SU-DHL-6 (cell line): ENCODE data around the gene DUXA.
"Not testable (repeated sequence)": the region's sequence is repeated elsewhere in the genome, so short reads cannot be mapped to it uniquely, and the experiment has no call there.

ENCODE experiments used
- H2AFZ ChIP-seq: fragments of 200-600 bp; sonication (generic); 2 replicates; pipeline ENCODE4 v1.6.1; 2014; ENCODE audit warnings: low read depth, mild to moderate bottlenecking, moderate library complexity, mixed read lengths, antibody characterized with exemption, low read length; ENCODE audit not compliant: severe bottlenecking
- H3F3A ChIP-seq: fragments of 200-600 bp; shearing (Covaris generic); 2 replicates; pipeline ENCODE4 v1.6.0; 2016; ENCODE audit warnings: antibody characterized with exemption, mild to moderate bottlenecking; ENCODE audit not compliant: insufficient read depth
- H3K27ac ChIP-seq: fragments of 200-600 bp; sonication (generic); 2 replicates; pipeline ENCODE4 v1.5.1; 2016; ENCODE audit warnings: low read depth, mild to moderate bottlenecking, low read length, moderate library complexity, mixed read lengths
- H3K27me3 ChIP-seq: fragments of 200-600 bp; sonication (generic), shearing (Covaris generic); 2 replicates; pipeline ENCODE4 v1.6.0; 2014; ENCODE audit warnings: mild to moderate bottlenecking, low read length
- H3K36me3 ChIP-seq: fragments of 200-600 bp; sonication (generic); 2 replicates; pipeline ENCODE4 v1.6.1; 2014; ENCODE audit warnings: mild to moderate bottlenecking, low read length, mixed read lengths
- H3K4me2 ChIP-seq: fragments of 300-600, 200-600 bp; shearing (Covaris generic), sonication (generic); 2 replicates; pipeline ENCODE4 v1.6.0; 2014; ENCODE audit warnings: low read length, low read depth, mild to moderate bottlenecking; ENCODE audit not compliant: poor library complexity, severe bottlenecking
- H3K4me3 ChIP-seq: fragments of 200-600 bp; sonication (generic); 2 replicates; pipeline ENCODE4 v1.5.1; 2014; ENCODE audit warnings: antibody characterized with exemption, low read length, mild to moderate bottlenecking, mixed read lengths; ENCODE audit not compliant: insufficient read depth, poor library complexity, severe bottlenecking
- H3K79me2 ChIP-seq: fragments of 200-600 bp; sonication (generic); 2 replicates; pipeline ENCODE4 v1.6.1; 2014; ENCODE audit warnings: mild to moderate bottlenecking, low read length, moderate library complexity; ENCODE audit not compliant: insufficient read depth
- H3K9ac ChIP-seq: fragments of 200-600 bp; sonication (generic); 2 replicates; pipeline ENCODE4 v1.7.0; 2014; ENCODE audit warnings: mild to moderate bottlenecking, low read length
- H3K9me2 ChIP-seq: fragments of 200-600 bp; sonication (generic); replicated peaks from 2 replicates; pipeline ENCODE4 v1.6.1; 2014; ENCODE audit warnings: low read length; ENCODE audit not compliant: insufficient read depth
- H3K9me3 ChIP-seq: fragments of 200-600 bp; sonication (generic); 2 replicates; pipeline ENCODE4 v1.6.1; 2014; ENCODE audit warnings: low read length, mixed read lengths; ENCODE audit not compliant: insufficient read depth
- H4K20me1 ChIP-seq: fragments of 200-600 bp; sonication (generic); 2 replicates; pipeline ENCODE4 v1.6.1; 2014; ENCODE audit warnings: low read depth, mild to moderate bottlenecking, antibody characterized with exemption, low read length, moderate library complexity, mixed read lengths
- CTCF ChIP-seq: fragments of 200-600 bp; sonication (generic); IDR thresholded peaks from one replicate; pipeline ENCODE4 v1.5.1; 2017; ENCODE audit warnings: antibody characterized with exemption, mild to moderate bottlenecking, low read length, moderate library complexity; ENCODE audit not compliant: insufficient read depth, poor library complexity, severe bottlenecking
- EZH2phosphoT487 ChIP-seq: fragments of 200-600 bp; sonication (generic), shearing (Covaris generic); conservative IDR thresholded peaks from 2 replicates; pipeline ENCODE4 v1.6.1; 2018; ENCODE audit warnings: mild to moderate bottlenecking, antibody characterized with exemption, low read length, moderate library complexity, mixed read lengths

DUXA gene

GRCh38 chr19:57118848-57119247 is 48.4 kb downstream of the DUXA start:
- no peak overlapping the region for H3K27ac ChIP-seq
- TF ChIP-seq CTCF = no peak
- no peak for TF ChIP-seq EZH2phosphoT487
- no peaks in the 10 kb centered on the region for H3F3A ChIP-seq
- H3K4me3 ChIP-seq = no peak overlapping the region
- H3K9me2 ChIP-seq = no peaks in the 10 kb centered on the region
- H3K9ac ChIP-seq = no peak overlapping the region
- no peaks in the 10 kb centered on the region for H3K27me3 ChIP-seq
- H3K79me2 ChIP-seq = no peaks in the 10 kb centered on the region
- no peaks in the 10 kb centered on the region for H3K9me3 ChIP-seq
- H3K4me2 ChIP-seq = no peak overlapping the region
- H4K20me1 ChIP-seq = no peaks in the 10 kb centered on the region
- H2AFZ ChIP-seq = no peak overlapping the region
- H3K36me3 ChIP-seq = no peaks in the 10 kb centered on the region

GRCh38 chr19:57113501-57113900 is 53.8 kb downstream of the DUXA start:
- H3K9me3 ChIP-seq = peaks cover 21% of the 10 kb centered on the region; the same call in 1 of the 2 replicates
- not testable (repeated sequence) for H4K20me1 ChIP-seq, H3F3A ChIP-seq, H3K4me3 ChIP-seq, H3K27ac ChIP-seq, H3K9ac ChIP-seq, H3K79me2 ChIP-seq, H3K36me3 ChIP-seq, H3K9me2 ChIP-seq, H3K27me3 ChIP-seq, H2AFZ ChIP-seq, H3K4me2 ChIP-seq

- Histone ChIP-seq H3K27ac (no peak overlapping the region), H3K36me3 (no peaks in the 10 kb centered on the region), H3K9me2 (no peaks in the 10 kb centered on the region), H3K27me3 (no peaks in the 10 kb centered on the region), H3K4me3 (no peak overlapping the region), H3K9me3 (peaks cover 21% of the 10 kb centered on the region; the same call in 1 of the 2 replicates), H2AFZ (no peak overlapping the region), H4K20me1 (no peaks in the 10 kb centered on the region), H3K4me2 (no peak overlapping the region), H3K9ac (no peak overlapping the region), H3K79me2 (no peaks in the 10 kb centered on the region), H3F3A (no peaks in the 10 kb centered on the region)
- TF ChIP-seq CTCF = no peak
- no peak for TF ChIP-seq EZH2phosphoT487
Measured at GRCh38 chr19:57111329-57111644, 56.0 kb downstream of the DUXA start.

GRCh38 chr19:57110592-57111328 is 56.5 kb downstream of the DUXA start:
- Histone ChIP-seq H3K9ac (no peak overlapping the region), H3K9me3 (peaks cover 21% of the 10 kb centered on the region; the same call in 1 of the 2 replicates), H3K79me2 (no peaks in the 10 kb centered on the region), H3K27ac (no peak overlapping the region), H3K4me3 (no peak overlapping the region), H2AFZ (no peak overlapping the region), H3K4me2 (no peak overlapping the region), H3K27me3 (no peaks in the 10 kb centered on the region), H3K9me2 (no peaks in the 10 kb centered on the region), H3K36me3 (no peaks in the 10 kb centered on the region), H3F3A (no peaks in the 10 kb centered on the region), H4K20me1 (no peaks in the 10 kb centered on the region)
- TF ChIP-seq EZH2phosphoT487 (no peak), CTCF (no peak)
